GM23248 (cell line): ENCODE measurements around the gene PCDHGB5. TPM values are rescaled to one million over a fixed set of nuclear protein-coding genes. Genes with fewer than 3 reads are reported as not detected.
"Not testable (repeated sequence)": the region's sequence is repeated elsewhere in the genome, so short reads cannot be mapped to it uniquely, and the experiment has no call there.

Experiments used
- DNase-seq: peaks from one replicate; pipeline ENCODE4 v3.0.0-alpha.2; 2015
- H2AFZ ChIP-seq: fragments of 200-600 bp; sonication (generic); 2 replicates; pipeline ENCODE4 v1.6.1; 2016; ENCODE audit warnings: antibody characterized with exemption
- H3F3A ChIP-seq: fragments of 200-600 bp; sonication (generic); 2 replicates; pipeline ENCODE4 v1.6.1; 2016; ENCODE audit warnings: mild to moderate bottlenecking, antibody characterized with exemption, mixed run types; ENCODE audit not compliant: insufficient read depth
- H3K27ac ChIP-seq: fragments of 200-600 bp; sonication (generic); 2 replicates; pipeline ENCODE4 v1.5.1; 2016; ENCODE audit warnings: mild to moderate bottlenecking
- H3K27me3 ChIP-seq: fragments of 200-600 bp; sonication (generic); replicated peaks from 2 replicates; pipeline ENCODE4 v1.6.1; 2016; ENCODE audit warnings: mild to moderate bottlenecking; ENCODE audit not compliant: insufficient read depth
- H3K36me3 ChIP-seq: fragments of 200-600 bp; sonication (generic); 2 replicates; pipeline ENCODE4 v1.6.1; 2016; ENCODE audit warnings: low read depth, mild to moderate bottlenecking
- H3K4me1 ChIP-seq: fragments of 200-600 bp; sonication (generic); 2 replicates; pipeline ENCODE4 v1.6.1; 2016; ENCODE audit warnings: mild to moderate bottlenecking; ENCODE audit not compliant: insufficient read depth
- H3K4me2 ChIP-seq: fragments of 200-600 bp; sonication (generic); one replicate; pipeline ENCODE4 v1.6.1; 2016; ENCODE audit warnings: mild to moderate bottlenecking; ENCODE audit not compliant: unreplicated experiment
- H3K4me3 ChIP-seq: fragments of 200-600 bp; sonication (generic); 2 replicates; pipeline ENCODE4 v1.5.1; 2016; ENCODE audit warnings: mild to moderate bottlenecking
- H3K79me2 ChIP-seq: fragments of 200-600 bp; sonication (generic); 2 replicates; pipeline ENCODE4 v1.6.1; 2016; ENCODE audit warnings: mild to moderate bottlenecking; ENCODE audit not compliant: insufficient read depth
- H3K9ac ChIP-seq: fragments of 200-600 bp; sonication (generic); 2 replicates; pipeline ENCODE4 v1.6.1; 2016; ENCODE audit warnings: mild to moderate bottlenecking
- H3K9me2 ChIP-seq: fragments of 200-600 bp; sonication (generic); 2 replicates; pipeline ENCODE4 v1.6.1; 2016; ENCODE audit warnings: mixed run types, mild to moderate bottlenecking, moderate library complexity; ENCODE audit not compliant: insufficient read depth
- H3K9me3 ChIP-seq: fragments of 200-600 bp; sonication (generic); one replicate; pipeline ENCODE4 v1.6.1; 2017; ENCODE audit warnings: low read depth
- H4K20me1 ChIP-seq: fragments of 200-600 bp; sonication (generic); 2 replicates; pipeline ENCODE4 v1.6.0; 2016; ENCODE audit not compliant: insufficient read depth
- EZH2 ChIP-seq: fragments of 200-600 bp; sonication (generic); IDR thresholded peaks from 2 replicates; pipeline ENCODE4 v1.6.1; 2018; ENCODE audit warnings: antibody characterized with exemption, mild to moderate bottlenecking; ENCODE audit not compliant: insufficient read depth, poor library complexity, severe bottlenecking
- EZH2phosphoT487 ChIP-seq: fragments of 200-600 bp; sonication (generic); IDR thresholded peaks from 2 replicates; pipeline ENCODE4 v1.6.1; 2018; ENCODE audit warnings: antibody characterized with exemption, moderate library complexity, mild to moderate bottlenecking, low read depth; ENCODE audit not compliant: insufficient read depth
- WGBS, 2 experiments: methylation state at CpG; one replicate each; pipeline ENCODE4 v1.1.6; 2015 to 2017; ENCODE audit warnings: low lambda C conversion rate in 2 of 2, low coverage in 1 of 2; ENCODE audit errors: missing lambda C conversion rate in 2 of 2; 5-methylcytosine and 5-hydroxymethylcytosine counted together
- in situ Hi-C: fragments of 300-500 bp; cut with MboI; formaldehyde crosslinking; loops from 2 replicates; pipeline ENCODE4 v1.15.0; 2020
- polyA plus RNA-seq: library from polyadenylated mRNA; unstranded; fragments of >200 nt; fragmentation: Nextera tagmentation; extraction: Ambion mirVana; gene quantifications from 2 replicates; pipeline ENCODE4 v1.2.1, GENCODE V29; 2016
- total RNA-seq: library from RNA; depleted of rRNA; stranded (reverse); fragments of >200 nt; shearing (Covaris generic); gene quantifications from 2 replicates; pipeline ENCODE4 v1.2.3, GENCODE V29; 2014

PCDHGB5 gene
- total and polyA plus RNA-seq, 2 experiments from 2014 or later, result 13.2 to 15.0 TPM

DNA sequence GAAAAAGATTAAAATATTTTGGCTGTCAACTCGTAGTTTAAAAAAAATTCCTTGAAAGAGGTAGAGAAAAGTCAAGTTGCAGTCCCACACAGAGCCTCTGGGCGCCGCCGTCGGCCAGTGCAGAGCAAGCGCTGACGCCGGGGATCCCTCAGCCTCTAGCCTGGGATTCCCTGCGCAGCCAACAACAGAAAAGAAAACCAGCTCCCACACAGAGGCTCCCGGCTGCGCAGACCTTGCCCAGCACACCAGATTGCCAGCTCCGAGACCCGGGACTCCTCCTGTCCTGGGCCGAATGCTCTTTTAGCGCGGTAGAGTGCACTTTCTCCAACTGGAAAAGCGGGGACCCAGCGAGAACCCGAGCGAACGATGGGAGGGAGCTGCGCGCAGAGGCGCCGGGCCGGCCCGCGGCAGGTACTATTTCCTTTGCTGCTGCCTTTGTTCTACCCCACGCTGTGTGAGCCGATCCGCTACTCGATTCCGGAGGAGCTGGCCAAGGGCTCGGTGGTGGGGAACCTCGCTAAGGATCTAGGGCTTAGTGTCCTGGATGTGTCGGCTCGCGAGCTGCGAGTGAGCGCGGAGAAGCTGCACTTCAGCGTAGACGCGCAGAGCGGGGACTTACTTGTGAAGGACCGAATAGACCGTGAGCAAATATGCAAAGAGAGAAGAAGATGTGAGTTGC lies 19.9 kb downstream of the PCDHGB5 start, which contains the start of gene PCDHGB7:
TSS of gene PCDHGB7 (plus strand) at position 184 of the 679 bp plus-strand sequence. CDS start at position 367, 183 bp downstream.
- peak within 1 kb of the TSS; percentile 68 for H3K4me2 ChIP-seq
- H3K4me3 ChIP-seq, result peak within 1 kb of the TSS; percentile 75
- in situ Hi-C loops, result loop anchor here (5.0 kb wide), 1 partner anchor 145 kb away; no protein-coding TSS in a partner anchor
- H4K20me1 ChIP-seq, H3K27me3 ChIP-seq, H3K36me3 ChIP-seq, H3K9me3 ChIP-seq, H3K9me2 ChIP-seq: not testable (repeated sequence)
- WGBS, 2 experiments, result 11 to 13% methylated on average over 37 to 47 of the region's 47 CpGs
- H3F3A ChIP-seq, result peaks cover 27% of the 10 kb centered on the region
- H3K27ac ChIP-seq, result peak within 1 kb of the TSS; percentile 64
- peaks cover 14% of the 10 kb centered on the region; the same call in 1 of the 2 replicates for H3K4me1 ChIP-seq
- peak within 1 kb of the TSS; percentile 72 for H2AFZ ChIP-seq
- peak within 1 kb of the TSS; percentile 78 for H3K9ac ChIP-seq
- DNase-seq, result peak; percentile 96
- peaks cover 27% of the 10 kb centered on the region for H3K79me2 ChIP-seq

DNA sequence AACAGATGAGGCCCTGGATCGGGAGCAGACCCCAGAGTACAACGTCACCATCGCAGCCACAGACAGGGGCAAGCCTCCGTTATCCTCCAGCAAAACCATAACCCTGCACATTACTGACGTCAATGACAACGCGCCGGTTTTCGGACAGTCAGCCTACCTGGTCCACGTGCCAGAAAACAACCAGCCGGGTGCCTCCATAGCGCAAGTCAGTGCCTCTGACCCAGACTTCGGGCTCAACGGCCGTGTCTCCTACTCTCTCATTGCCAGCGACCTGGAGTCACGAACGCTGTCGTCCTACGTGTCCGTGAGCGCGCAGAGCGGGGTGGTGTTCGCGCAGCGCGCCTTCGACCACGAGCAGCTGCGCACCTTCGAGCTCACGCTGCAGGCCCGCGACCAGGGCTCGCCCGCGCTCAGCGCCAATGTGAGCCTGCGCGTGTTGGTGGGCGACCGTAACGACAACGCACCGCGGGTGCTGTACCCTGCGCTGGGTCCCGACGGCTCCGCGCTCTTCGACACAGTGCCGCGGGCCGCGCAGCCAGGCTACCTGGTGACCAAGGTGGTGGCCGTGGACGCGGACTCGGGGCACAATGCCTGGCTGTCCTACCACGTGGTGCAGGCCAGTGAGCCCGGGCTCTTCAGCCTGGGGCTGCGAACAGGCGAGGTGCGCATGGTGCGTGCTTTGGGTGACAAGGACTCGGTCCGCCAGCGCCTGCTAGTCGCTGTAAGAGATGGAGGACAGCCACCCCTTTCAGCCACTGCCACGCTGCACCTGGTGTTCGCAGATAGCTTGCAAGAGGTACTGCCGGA lies 21.5 kb downstream of the PCDHGB5 start:
- Histone ChIP-seq H3K36me3 (0 out of 2 replicates have a peak, but pooled peaks cover 3% of the 10 kb centered on the region), H3K79me2 (peaks cover 36% of the 10 kb centered on the region), H3K9me2 (no peaks in the 10 kb centered on the region), H3K27me3 (no peaks in the 10 kb centered on the region), H3K4me1 (peaks cover 17% of the 10 kb centered on the region; the same call in 1 of the 2 replicates), H3K4me3 (no peak overlapping the region; the same call in 1 of the 2 replicates), H2AFZ (0 out of 2 replicates have a peak overlapping the region, but pooled peaks have one; percentile 72), H3K9ac (no peak overlapping the region), H3F3A (peaks cover 27% of the 10 kb centered on the region), H3K4me2 (no peak overlapping the region), H4K20me1 (no peaks in the 10 kb centered on the region), H3K9me3 (no peaks in the 10 kb centered on the region), H3K27ac (no peak overlapping the region)
- in situ Hi-C loops, result loop anchor here (5.0 kb wide), 1 partner anchor 143 kb away; no protein-coding TSS in a partner anchor
- no peak for DNase-seq
- 46 to 47% methylated on average over 68 to 74 of the region's 74 CpGs for WGBS, 2 experiments
- TF ChIP-seq EZH2phosphoT487 (no peak), EZH2 (no peak)

DNA sequence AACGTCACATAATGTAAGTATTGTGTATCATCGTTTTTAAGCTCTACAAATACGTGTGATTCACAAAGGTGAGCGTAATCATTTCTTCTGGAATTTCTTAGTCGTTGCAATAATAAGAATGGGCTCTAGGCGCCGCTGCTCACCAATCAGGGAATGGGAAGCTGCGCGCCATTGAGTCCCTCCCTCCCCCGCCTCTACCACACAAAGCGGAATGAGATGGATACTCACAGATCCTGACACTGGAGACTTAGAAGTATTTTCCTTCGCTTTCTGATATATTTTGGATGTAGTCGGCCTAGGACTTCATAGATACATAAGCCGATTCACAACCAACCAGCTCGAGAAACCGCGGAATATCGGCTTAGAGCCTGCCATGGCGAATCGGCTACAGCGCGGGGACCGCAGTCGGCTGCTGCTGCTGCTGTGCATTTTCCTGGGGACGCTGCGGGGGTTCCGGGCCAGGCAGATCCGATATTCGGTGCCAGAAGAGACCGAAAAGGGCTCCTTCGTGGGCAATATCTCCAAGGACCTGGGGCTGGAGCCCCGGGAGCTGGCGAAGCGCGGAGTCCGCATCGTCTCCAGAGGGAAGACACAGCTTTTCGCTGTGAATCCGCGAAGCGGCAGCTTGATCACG lies 23.2 kb downstream of the PCDHGB5 start, which contains the start of gene PCDHGA11:
TSS of gene PCDHGA11 (plus strand) at position 197 of the 634 bp plus-strand sequence. CDS start at position 374, 177 bp downstream.
- Histone ChIP-seq H3K4me2 (peak within 1 kb of the TSS; percentile 79), H3F3A (peaks cover 27% of the 10 kb centered on the region), H3K4me1 (peaks cover 20% of the 10 kb centered on the region; the same call in 1 of the 2 replicates), H2AFZ (peak within 1 kb of the TSS; percentile 80), H3K9ac (peak within 1 kb of the TSS; percentile 77), H3K36me3 (0 out of 2 replicates have a peak, but pooled peaks cover 3% of the 10 kb centered on the region), H3K27me3 (no peaks in the 10 kb centered on the region), H3K9me3 (no peaks in the 10 kb centered on the region), H3K4me3 (peak within 1 kb of the TSS; percentile 80), H3K27ac (peak within 1 kb of the TSS; percentile 65), H4K20me1 (no peaks in the 10 kb centered on the region), H3K9me2 (no peaks in the 10 kb centered on the region), H3K79me2 (peaks cover 53% of the 10 kb centered on the region)
- 11 to 14% methylated on average over 42 of the region's 42 CpGs for WGBS, 2 experiments
- peak; percentile 88 for DNase-seq
- in situ Hi-C loops, result no loop called here
- no peak for TF ChIP-seq EZH2phosphoT487

DNA sequence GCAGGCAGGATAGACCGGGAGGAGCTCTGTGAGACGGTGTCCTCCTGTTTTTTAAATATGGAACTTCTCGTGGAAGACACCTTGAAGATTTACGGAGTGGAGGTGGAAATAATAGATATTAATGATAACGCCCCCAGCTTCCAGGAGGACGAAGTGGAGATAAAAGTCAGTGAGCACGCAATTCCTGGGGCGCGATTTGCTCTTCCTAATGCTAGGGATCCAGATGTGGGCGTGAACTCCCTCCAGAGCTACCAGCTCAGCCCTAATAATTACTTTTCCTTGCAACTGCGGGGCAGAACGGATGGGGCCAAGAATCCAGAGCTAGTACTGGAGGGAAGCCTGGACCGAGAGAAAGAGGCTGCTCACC lies 23.7 kb downstream of the PCDHGB5 start:
- Histone ChIP-seq H3K79me2 (peaks cover 58% of the 10 kb centered on the region), H3K36me3 (0 out of 2 replicates have a peak, but pooled peaks cover 3% of the 10 kb centered on the region)
- in situ Hi-C loops, result no loop called here

More for the DNA sequence above, 23.7 kb downstream of the PCDHGB5 start:
- Histone ChIP-seq H4K20me1 (no peaks in the 10 kb centered on the region), H3K27me3 (no peaks in the 10 kb centered on the region), H3K9ac (peak overlapping the region; percentile 77), H3K27ac (peak overlapping the region; percentile 65), H3F3A (peaks cover 27% of the 10 kb centered on the region), H3K4me1 (peaks cover 20% of the 10 kb centered on the region; the same call in 1 of the 2 replicates), H3K4me2 (peak overlapping the region; percentile 79), H3K9me2 (no peaks in the 10 kb centered on the region), H3K9me3 (no peaks in the 10 kb centered on the region), H2AFZ (peak overlapping the region; percentile 80), H3K4me3 (peak overlapping the region; percentile 80)
- 16 to 18% methylated on average over 13 of the region's 13 CpGs for WGBS, 2 experiments
- DNase-seq, result peak; percentile 60
- TF ChIP-seq EZH2phosphoT487 (no peak), EZH2 (no peak)
